Measurements from ENCODE around the gene FOSL1.

- no peak for TF ChIP-seq CTCF (conservative IDR thresholded peaks at IDR 0.05)
- no peak for TF ChIP-seq ZFX (IDR thresholded peaks at IDR 0.05)
These were observed 20.2 kb downstream of the FOSL1 start for GRCh38 chr11:65880027-65880426.

Data from C4-2B (cell line).